BLaER1 (cell line): Measurements from ENCODE around the gene AP4M1.
A peak's percentile ranks its signal among the peaks of the same experiment; 100 is the strongest.
"Not testable (repeated sequence)": the region's sequence is repeated elsewhere in the genome, so short reads cannot be mapped to it uniquely, and the experiment has no call there.

Experiments
- H3K27ac ChIP-seq: shearing (Covaris generic); formaldehyde crosslinking; 2 replicates; pipeline ENCODE4 v1.8.1; 2022
- H3K27me3 ChIP-seq: shearing (Covaris generic); formaldehyde crosslinking; 2 replicates; pipeline ENCODE4 v1.8.1; 2022
- H3K36me3 ChIP-seq: shearing (Covaris generic); formaldehyde crosslinking; 2 replicates; pipeline ENCODE4 v1.8.1; 2022
- H3K4me1 ChIP-seq: shearing (Covaris generic); formaldehyde crosslinking; 2 replicates; pipeline ENCODE4 v1.8.1; 2022
- H3K4me2 ChIP-seq: shearing (Covaris generic); formaldehyde crosslinking; 2 replicates; pipeline ENCODE4 v1.8.1; 2022
- H3K4me3 ChIP-seq: shearing (Covaris generic); formaldehyde crosslinking; 2 replicates; pipeline ENCODE4 v1.8.1; 2022
- H3K9ac ChIP-seq: shearing (Covaris generic); formaldehyde crosslinking; 2 replicates; pipeline ENCODE4 v1.8.1; 2022
- H3K9me3 ChIP-seq: shearing (Covaris generic); formaldehyde crosslinking; 2 replicates; pipeline ENCODE4 v1.8.1; 2022
- H4K20me1 ChIP-seq: shearing (Covaris generic); formaldehyde crosslinking; 2 replicates; pipeline ENCODE4 v1.8.1; 2022
- Cebpa-rat ChIP-seq: shearing (Covaris generic); IDR thresholded peaks from 2 replicates; pipeline ENCODE4 v1.8.1; 2022

Gene AP4M1

DNA sequence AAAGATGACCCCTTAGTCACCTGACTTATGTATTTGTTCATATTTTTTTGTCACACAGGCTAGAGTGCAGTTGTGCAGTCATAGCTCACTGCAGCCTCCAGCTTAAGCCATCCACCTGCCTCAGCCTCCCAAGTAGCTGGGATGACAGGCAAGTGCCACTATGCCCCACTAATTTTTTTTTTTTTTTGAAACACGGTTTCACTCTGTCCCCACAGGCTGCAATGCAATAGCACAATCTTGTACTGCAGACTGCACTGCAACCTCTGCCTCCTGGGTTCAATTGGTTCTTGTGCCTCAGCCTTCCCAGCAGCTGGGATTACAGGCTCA is 27.2 kb downstream of the AP4M1 start:
- peaks cover 16% of the 10 kb centered on the region; the same call in 1 of the 2 replicates for H3K36me3 ChIP-seq
- peaks cover 23% of the 10 kb centered on the region; the same call in 1 of the 2 replicates for H3K27me3 ChIP-seq
- peak overlapping the region; percentile 95 for H3K4me2 ChIP-seq
- no peak overlapping the region for H3K27ac ChIP-seq
- TF ChIP-seq Cebpa-rat: no peak
- no peaks in the 10 kb centered on the region for H3K9me3 ChIP-seq
- no peak overlapping the region for H3K4me3 ChIP-seq
- H3K4me1 ChIP-seq: peaks cover 63% of the 10 kb centered on the region
- H4K20me1 ChIP-seq: no peaks in the 10 kb centered on the region
- H3K9ac ChIP-seq: no peak overlapping the region

GRCh38 chr7:100130220-100130607 is 28.8 kb downstream of the AP4M1 start:
- not testable (repeated sequence) for H3K4me3 ChIP-seq, H3K9me3 ChIP-seq, H3K36me3 ChIP-seq, H3K27ac ChIP-seq, H4K20me1 ChIP-seq, H3K9ac ChIP-seq, H3K4me2 ChIP-seq
- Histone ChIP-seq H3K27me3 (peaks cover 23% of the 10 kb centered on the region; the same call in 1 of the 2 replicates), H3K4me1 (peaks cover 47% of the 10 kb centered on the region)

DNA sequence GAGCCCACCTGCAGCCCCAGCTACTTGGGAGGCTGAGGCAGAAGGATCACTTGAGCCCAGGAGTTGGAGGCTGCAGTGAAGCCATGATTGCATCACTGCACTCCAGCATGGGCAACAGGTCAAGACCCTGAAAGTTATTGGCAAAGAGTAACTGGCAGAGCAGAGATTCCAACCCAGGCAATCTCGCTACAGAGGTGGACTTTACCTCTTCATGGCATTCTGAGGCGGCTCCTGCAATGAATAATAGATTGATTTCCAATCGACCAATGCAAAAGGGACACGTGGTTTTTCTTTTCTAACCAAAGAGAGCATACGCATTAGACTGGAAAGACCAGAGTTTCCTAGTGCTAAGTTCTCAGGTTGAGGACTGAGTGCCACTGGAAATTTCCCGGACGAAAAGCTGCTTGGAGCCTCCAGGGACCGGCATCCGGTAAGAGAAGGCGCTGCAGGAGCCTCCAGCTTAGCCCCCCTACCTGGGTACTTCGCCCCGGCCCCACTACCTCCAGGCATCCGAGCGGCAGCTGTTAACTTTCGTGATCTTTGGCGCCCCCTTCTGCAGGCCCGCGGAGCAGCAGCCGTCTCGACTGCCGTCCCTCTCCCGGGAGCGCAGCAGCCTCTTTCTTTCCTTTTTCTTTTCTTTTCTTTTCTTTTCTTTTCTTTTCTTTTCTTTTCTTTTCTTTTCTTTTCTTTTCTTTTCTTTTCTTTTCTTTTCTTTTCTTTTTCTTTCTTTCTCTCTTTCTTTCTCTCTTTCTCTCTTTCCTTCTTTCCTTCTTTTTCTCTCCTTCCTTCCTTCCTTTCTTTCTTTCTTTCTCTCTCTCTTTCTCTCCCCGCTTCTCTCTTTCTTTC is 29.4 kb downstream of the AP4M1 start:
- Histone ChIP-seq H3K4me2 (peak overlapping the region; percentile 45), H3K27me3 (peaks cover 23% of the 10 kb centered on the region; the same call in 1 of the 2 replicates), H3K27ac (no peak overlapping the region), H3K9ac (no peak overlapping the region), H3K4me1 (peaks cover 41% of the 10 kb centered on the region), H3K4me3 (no peak overlapping the region), H3K9me3 (no peaks in the 10 kb centered on the region), H3K36me3 (no peaks in the 10 kb centered on the region), H4K20me1 (no peaks in the 10 kb centered on the region)
- TF ChIP-seq Cebpa-rat: 0 out of 2 replicates have a peak, but pooled peaks have one; percentile 53

GRCh38 chr7:100132126-100132525 is 30.7 kb downstream of the AP4M1 start:
- H4K20me1 ChIP-seq: no peaks in the 10 kb centered on the region
- H3K9me3 ChIP-seq: no peaks in the 10 kb centered on the region
- peaks cover 23% of the 10 kb centered on the region; the same call in 1 of the 2 replicates for H3K27me3 ChIP-seq
- H3K9ac ChIP-seq: no peak overlapping the region
- H3K4me3 ChIP-seq: no peak overlapping the region
- no peak overlapping the region for H3K27ac ChIP-seq
- H3K4me1 ChIP-seq: peaks cover 35% of the 10 kb centered on the region
- peak overlapping the region; percentile 36 for H3K4me2 ChIP-seq
- no peaks in the 10 kb centered on the region for H3K36me3 ChIP-seq
- no peak for TF ChIP-seq Cebpa-rat

DNA sequence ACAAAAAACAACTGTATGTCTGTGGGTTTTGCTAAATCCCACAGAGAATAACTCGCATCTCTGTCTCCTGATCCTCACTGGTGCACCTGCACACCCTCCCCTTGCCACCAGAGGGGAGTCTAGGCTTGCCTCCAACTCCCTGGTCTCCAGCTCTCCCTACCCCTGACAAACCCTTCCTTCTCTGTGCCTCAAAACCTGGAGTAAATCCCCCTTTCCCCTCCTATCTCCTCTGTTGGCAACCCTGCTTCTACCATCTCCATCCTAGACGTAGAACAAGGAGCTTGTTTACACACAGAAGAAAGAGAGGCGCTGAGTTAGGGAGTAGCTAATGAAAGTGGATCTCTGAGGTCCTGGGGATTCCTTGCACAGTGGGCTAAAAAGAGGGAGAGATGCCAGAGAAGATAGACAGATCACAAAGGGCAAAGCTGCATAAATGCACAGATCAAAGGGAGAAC is 31.3 kb downstream of the AP4M1 start:
- no peaks in the 10 kb centered on the region for H3K9me3 ChIP-seq
- no peaks in the 10 kb centered on the region for H4K20me1 ChIP-seq
- TF ChIP-seq Cebpa-rat: no peak
- peak overlapping the region; percentile 36 for H3K4me2 ChIP-seq
- no peak overlapping the region for H3K4me3 ChIP-seq
- H3K36me3 ChIP-seq: no peaks in the 10 kb centered on the region
- H3K4me1 ChIP-seq: peaks cover 36% of the 10 kb centered on the region
- H3K27me3 ChIP-seq: peaks cover 20% of the 10 kb centered on the region; the same call in 1 of the 2 replicates
- H3K9ac ChIP-seq: no peak overlapping the region
- no peak overlapping the region for H3K27ac ChIP-seq

DNA sequence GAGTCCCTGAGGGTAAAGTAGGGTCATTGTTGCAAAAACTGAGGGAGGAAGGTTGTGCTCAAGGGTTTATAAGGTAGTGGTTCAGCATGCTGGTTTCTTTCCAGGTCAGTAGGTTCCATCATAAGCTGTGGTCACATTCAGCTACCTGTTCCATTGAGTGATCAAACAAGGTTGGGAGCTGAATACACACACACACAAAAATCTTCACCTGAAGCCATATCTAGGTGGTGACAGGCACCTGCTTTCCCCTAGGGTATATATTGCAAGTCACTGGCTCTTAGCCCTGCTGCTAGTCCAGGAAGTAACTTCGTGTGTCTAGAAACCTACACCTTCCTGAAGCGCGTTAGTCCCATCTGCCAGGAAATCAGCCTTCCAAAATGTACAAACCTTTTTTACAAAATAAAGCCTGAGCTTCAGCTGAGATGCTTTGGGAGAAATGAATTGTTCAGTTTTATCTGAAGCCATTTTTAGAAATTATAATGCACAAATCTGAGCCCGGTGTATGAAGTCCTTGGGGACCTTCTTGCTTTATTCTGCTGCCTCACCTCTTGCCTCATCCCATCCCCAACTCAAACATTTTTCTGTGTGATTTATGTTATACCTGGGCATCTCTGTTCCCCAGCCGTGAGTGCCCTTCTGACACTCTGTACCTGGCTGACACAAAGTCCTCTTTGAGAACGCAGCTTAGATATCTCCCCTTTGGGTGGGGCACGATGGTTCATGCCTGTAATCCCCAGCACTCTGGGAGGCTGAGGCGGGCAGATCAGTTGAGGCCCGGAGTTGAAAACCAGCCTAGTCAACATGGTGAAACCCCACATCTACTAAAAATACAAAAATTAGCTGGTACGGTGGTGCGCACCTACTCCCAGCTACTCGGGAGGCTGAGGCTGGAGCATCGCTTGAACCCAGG is 36.7 kb downstream of the AP4M1 start:
- Histone ChIP-seq H3K9ac (no peak overlapping the region), H3K9me3 (no peaks in the 10 kb centered on the region), H3K27ac (no peak overlapping the region), H3K36me3 (no peaks in the 10 kb centered on the region), H4K20me1 (no peaks in the 10 kb centered on the region), H3K4me1 (peaks cover 19% of the 10 kb centered on the region), H3K4me2 (peak overlapping the region; percentile 59), H3K4me3 (no peak overlapping the region), H3K27me3 (no peaks in the 10 kb centered on the region)
- TF ChIP-seq Cebpa-rat: no peak

DNA sequence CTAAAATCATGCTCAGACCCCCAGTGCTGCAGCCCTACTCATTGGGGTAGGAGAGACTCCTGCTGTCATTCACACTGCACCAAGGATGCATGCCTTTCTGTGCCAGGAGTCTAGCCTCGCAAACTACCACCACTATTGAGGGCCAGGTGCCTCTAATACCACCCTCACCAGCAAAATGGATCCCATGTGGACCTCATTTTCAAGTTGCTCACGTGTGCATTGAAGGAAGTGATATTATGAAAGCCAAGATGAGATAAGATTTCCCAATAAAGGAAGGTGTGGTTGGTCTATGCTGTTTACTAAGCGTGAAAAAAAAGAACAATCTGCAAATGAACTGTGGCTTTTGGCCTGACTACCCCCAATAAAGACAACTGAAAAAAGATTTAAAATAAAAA is 40.1 kb downstream of the AP4M1 start:
- H3K9me3 ChIP-seq: no peaks in the 10 kb centered on the region
- H3K4me2 ChIP-seq: peak overlapping the region; percentile 18; the same call in 1 of the 2 replicates
- H3K36me3 ChIP-seq: no peaks in the 10 kb centered on the region
- TF ChIP-seq Cebpa-rat: no peak
- no peak overlapping the region for H3K9ac ChIP-seq
- no peaks in the 10 kb centered on the region for H3K27me3 ChIP-seq
- no peaks in the 10 kb centered on the region for H4K20me1 ChIP-seq
- H3K4me3 ChIP-seq: no peak overlapping the region
- H3K4me1 ChIP-seq: peaks cover 19% of the 10 kb centered on the region
- H3K27ac ChIP-seq: no peak overlapping the region

GRCh38 chr7:100142461-100142860 is 41.0 kb downstream of the AP4M1 start:
- Histone ChIP-seq H3K27ac (no peak overlapping the region), H3K9me3 (no peaks in the 10 kb centered on the region), H3K27me3 (no peaks in the 10 kb centered on the region), H4K20me1 (no peaks in the 10 kb centered on the region), H3K4me1 (peaks cover 19% of the 10 kb centered on the region), H3K36me3 (no peaks in the 10 kb centered on the region), H3K4me3 (no peak overlapping the region), H3K4me2 (no peak overlapping the region), H3K9ac (no peak overlapping the region)
- no peak for TF ChIP-seq Cebpa-rat

DNA sequence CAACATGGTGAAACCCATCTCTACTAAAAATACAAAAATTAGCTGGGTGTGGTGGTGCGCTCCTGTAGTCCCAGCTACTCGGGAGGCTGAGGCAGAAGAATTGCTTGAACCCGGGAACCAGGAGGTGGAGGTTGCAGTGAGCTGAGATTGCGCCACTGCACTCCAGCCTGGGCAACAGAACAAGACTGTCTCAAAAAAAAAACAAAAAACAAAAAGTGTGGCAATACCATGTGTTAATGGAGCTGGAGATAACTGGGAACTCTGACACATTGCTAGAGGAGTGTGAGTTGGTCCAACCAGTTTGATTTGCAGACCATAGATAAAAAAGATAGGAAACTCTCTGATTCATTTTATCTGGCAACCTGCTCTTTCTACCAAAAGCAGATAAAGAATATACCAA is 44.9 kb downstream of the AP4M1 start:
- H3K27me3 ChIP-seq, H3K9me3 ChIP-seq, H4K20me1 ChIP-seq, H3K36me3 ChIP-seq, H3K27ac ChIP-seq, H3K9ac ChIP-seq, H3K4me3 ChIP-seq, H3K4me2 ChIP-seq: not testable (repeated sequence)
- peaks cover 29% of the 10 kb centered on the region for H3K4me1 ChIP-seq

DNA sequence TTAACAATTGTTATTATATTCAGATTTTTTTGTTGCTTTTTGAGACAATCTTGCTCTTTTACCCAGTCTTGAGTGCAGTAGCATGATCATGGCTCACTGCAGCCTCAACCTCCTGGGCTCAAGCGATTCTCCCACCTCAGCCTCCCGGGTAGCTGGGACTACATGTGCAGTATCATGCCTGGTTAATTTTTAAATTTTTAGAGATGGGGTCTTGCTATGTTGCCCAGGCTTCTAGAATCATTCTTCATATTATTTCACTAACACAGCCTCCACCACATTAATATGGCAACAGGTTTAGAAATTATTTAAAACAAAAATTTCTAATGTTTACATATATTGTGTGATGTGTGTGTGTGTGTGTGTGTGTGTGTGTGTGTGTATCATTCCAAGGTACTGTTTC is 45.8 kb downstream of the AP4M1 start:
- no peak for TF ChIP-seq Cebpa-rat
- H3K4me2 ChIP-seq: no peak overlapping the region
- no peak overlapping the region for H3K9ac ChIP-seq
- peaks cover 6% of the 10 kb centered on the region; the same call in 1 of the 2 replicates for H4K20me1 ChIP-seq
- H3K27ac ChIP-seq: no peak overlapping the region
- H3K36me3 ChIP-seq: peaks cover 11% of the 10 kb centered on the region; the same call in 1 of the 2 replicates
- H3K4me1 ChIP-seq: peaks cover 29% of the 10 kb centered on the region
- H3K9me3 ChIP-seq: no peaks in the 10 kb centered on the region
- no peaks in the 10 kb centered on the region for H3K27me3 ChIP-seq
- no peak overlapping the region for H3K4me3 ChIP-seq
